MM.1S (cell line): ENCODE data around the gene SMIM1.

Source experiments
- DNase-seq: peaks from one replicate; pipeline ENCODE4 v3.0.0-alpha.2; 2015
- H2AFZ ChIP-seq: fragments of 300-600 bp; sonication (generic); 2 replicates; pipeline ENCODE4 v1.6.0; 2016; ENCODE audit warnings: antibody characterized with exemption, low read length
- H3F3A ChIP-seq: fragments of 300-600 bp; sonication (generic); 2 replicates; pipeline ENCODE4 v1.6.1; 2016; ENCODE audit warnings: mild to moderate bottlenecking, antibody characterized with exemption, low read length, moderate library complexity, mixed read lengths; ENCODE audit not compliant: insufficient read depth
- H3K27ac ChIP-seq: fragments of 300-600 bp; sonication (generic); 2 replicates; pipeline ENCODE4 v1.5.1; 2016; ENCODE audit warnings: mild to moderate bottlenecking, low read length
- H3K27me3 ChIP-seq: fragments of 300-600 bp; sonication (generic); replicated peaks from 2 replicates; pipeline ENCODE4 v1.6.0; 2016; ENCODE audit warnings: low read length; ENCODE audit not compliant: insufficient read depth
- H3K36me3 ChIP-seq: fragments of 300-600 bp; sonication (generic); replicated peaks from 2 replicates; pipeline ENCODE4 v1.6.1; 2016; ENCODE audit warnings: mild to moderate bottlenecking, low read length, mixed read lengths; ENCODE audit not compliant: insufficient read depth
- H3K4me1 ChIP-seq: fragments of 300-600 bp; sonication (generic); 2 replicates; pipeline ENCODE4 v1.6.1; 2016; ENCODE audit warnings: low read length, mixed read lengths
- H3K4me2 ChIP-seq: fragments of 300-600 bp; sonication (generic); 2 replicates; pipeline ENCODE4 v1.6.0; 2016; ENCODE audit warnings: low read depth, low read length
- H3K4me3 ChIP-seq: fragments of 300-600 bp; sonication (generic); 2 replicates; pipeline ENCODE4 v1.5.1; 2016; ENCODE audit warnings: low read length, mixed read lengths
- H3K79me2 ChIP-seq: fragments of 300-600 bp; sonication (generic); 2 replicates; pipeline ENCODE4 v1.6.1; 2016; ENCODE audit warnings: mixed run types, low read length, mixed read lengths
- H3K9ac ChIP-seq: fragments of 300-600 bp; sonication (generic); 2 replicates; pipeline ENCODE4 v1.6.1; 2016; ENCODE audit warnings: low read length, mixed read lengths
- H3K9me2 ChIP-seq: fragments of 300-600 bp; sonication (generic); replicated peaks from 2 replicates; pipeline ENCODE4 v1.6.1; 2016; ENCODE audit warnings: mild to moderate bottlenecking, low read length, mixed read lengths; ENCODE audit not compliant: insufficient read depth
- H3K9me3 ChIP-seq: fragments of 300-600 bp; sonication (generic); replicated peaks from 2 replicates; pipeline ENCODE4 v1.6.1; 2016; ENCODE audit warnings: mild to moderate bottlenecking, low read length, mixed read lengths; ENCODE audit not compliant: insufficient read depth
- H4K20me1 ChIP-seq: fragments of 300-600 bp; sonication (generic); 2 replicates; pipeline ENCODE4 v1.6.1; 2016; ENCODE audit warnings: mild to moderate bottlenecking, low read length, moderate library complexity, mixed read lengths; ENCODE audit not compliant: insufficient read depth
- CTCF ChIP-seq: fragments of 300-600 bp; sonication (generic); IDR thresholded peaks from 2 replicates; pipeline ENCODE4 v1.5.1; 2016; ENCODE audit warnings: antibody characterized with exemption, low read length, mixed read lengths
- EZH2 ChIP-seq: fragments of 300-600 bp; sonication (generic); optimal IDR thresholded peaks from 2 replicates; pipeline ENCODE3; 2017; ENCODE audit warnings: low read depth, mild to moderate bottlenecking, antibody characterized with exemption, low read length, mixed read lengths
- EZH2phosphoT487 ChIP-seq: fragments of 300-600 bp; sonication (generic); IDR thresholded peaks from 2 replicates; pipeline ENCODE4 v1.6.1; 2018; ENCODE audit warnings: antibody characterized with exemption, low read length

Gene SMIM1

GRCh38 chr1:3729594-3730542 is 42.7 kb upstream of the SMIM1 start:
- H3K4me1 ChIP-seq, result no peaks in the 10 kb centered on the region
- H3K4me2 ChIP-seq, result no peak overlapping the region
- H3F3A ChIP-seq, result no peaks in the 10 kb centered on the region
- no peaks in the 10 kb centered on the region for H3K9me2 ChIP-seq
- no peaks in the 10 kb centered on the region for H3K36me3 ChIP-seq
- TF ChIP-seq EZH2, result no peak
- no peak for TF ChIP-seq CTCF
- TF ChIP-seq EZH2phosphoT487, result no peak
- H3K9me3 ChIP-seq, result no peaks in the 10 kb centered on the region
- H3K79me2 ChIP-seq, result no peaks in the 10 kb centered on the region
- no peak for DNase-seq
- H4K20me1 ChIP-seq, result no peaks in the 10 kb centered on the region
- H3K27ac ChIP-seq, result no peak overlapping the region
- H3K27me3 ChIP-seq, result no peaks in the 10 kb centered on the region
- no peak overlapping the region for H2AFZ ChIP-seq
- H3K4me3 ChIP-seq, result no peak overlapping the region
- no peak overlapping the region for H3K9ac ChIP-seq

GRCh38 chr1:3730543-3731247 is 41.9 kb upstream of the SMIM1 start:
- Histone ChIP-seq H3K4me2 (no peak overlapping the region), H3F3A (no peaks in the 10 kb centered on the region), H2AFZ (no peak overlapping the region), H3K4me1 (no peaks in the 10 kb centered on the region), H3K27ac (no peak overlapping the region), H3K4me3 (no peak overlapping the region), H4K20me1 (no peaks in the 10 kb centered on the region), H3K9ac (no peak overlapping the region), H3K9me2 (no peaks in the 10 kb centered on the region), H3K36me3 (no peaks in the 10 kb centered on the region), H3K79me2 (no peaks in the 10 kb centered on the region), H3K27me3 (no peaks in the 10 kb centered on the region), H3K9me3 (no peaks in the 10 kb centered on the region)
- TF ChIP-seq EZH2, result no peak
- no peak for TF ChIP-seq CTCF
- TF ChIP-seq EZH2phosphoT487, result no peak
- DNase-seq, result no peak

- Histone ChIP-seq H3K27ac (no peak overlapping the region), H4K20me1 (no peaks in the 10 kb centered on the region), H2AFZ (no peak overlapping the region), H3K27me3 (no peaks in the 10 kb centered on the region), H3K36me3 (no peaks in the 10 kb centered on the region), H3K4me1 (no peaks in the 10 kb centered on the region), H3F3A (no peaks in the 10 kb centered on the region), H3K4me3 (no peak overlapping the region), H3K79me2 (no peaks in the 10 kb centered on the region), H3K4me2 (no peak overlapping the region), H3K9me2 (no peaks in the 10 kb centered on the region), H3K9ac (no peak overlapping the region), H3K9me3 (no peaks in the 10 kb centered on the region)
- no peak for DNase-seq
- TF ChIP-seq EZH2 (no peak), EZH2phosphoT487 (no peak), CTCF (no peak)
These were observed 40.7 kb upstream of the SMIM1 start for GRCh38 chr1:3731583-3732433.
